ENCODE measurements around the gene TRIM72. TPM values are rescaled to one million over a fixed set of nuclear protein-coding genes. Genes with fewer than 3 reads are reported as not detected.
"Not testable (repeated sequence)": the region's sequence is repeated elsewhere in the genome, so short reads cannot be mapped to it uniquely, and the experiment has no call there.

The TRIM72 gene
- total and polyA plus RNA-seq, 7 experiments from 2014 or later: 0.24 TPM; not detected in 6

- H3K27ac ChIP-seq (ENCODE audit: low read depth, low read length); H3K36me3 ChIP-seq (ENCODE audit: control insufficient read depth in 2 of 3, insufficient read depth in 3 of 3, low read length in 3 of 3); ATAC-seq; H3K27me3 ChIP-seq (ENCODE audit: control insufficient read depth in 2 of 2, insufficient read depth in 2 of 2, low read length in 2 of 2); intact Hi-C loops (cut with micrococcal nuclease); H3K4me1 ChIP-seq (ENCODE audit: control insufficient read depth in 2 of 2, insufficient read depth in 2 of 2, low read length in 2 of 2); H3K4me3 ChIP-seq (ENCODE audit: low read length); H3K27ac Mint-ChIP-seq; DNase-seq; H3K4me3 Mint-ChIP-seq; H3K9me3 ChIP-seq (ENCODE audit: control insufficient read depth in 2 of 3, low read length in 3 of 3); POLR2A ChIA-PET: not testable (repeated sequence)
- peaks cover 0 to 12% (median 0%) of the 10 kb centered on the region in 11 donors for H3K9me3 Mint-ChIP-seq
- CTCF ChIA-PET: interaction anchor here (0.6 kb wide), 1 partner anchor 9 kb away, joined by 4 read pairs; no protein-coding TSS in a partner anchor
- H3K36me3 Mint-ChIP-seq: peaks cover 0 to 68% (median 0%) of the 10 kb centered on the region in 5 donors
- H3K4me1 Mint-ChIP-seq: peaks cover 0 to 14% (median 0%) of the 10 kb centered on the region in 7 donors
- H3K27me3 Mint-ChIP-seq: peaks cover 0 to 15% (median 0%) of the 10 kb centered on the region in 5 donors
These were observed 64.9 kb downstream of the TRIM72 start for GRCh38 chr16:31278853-31279252.

Other genes starting within 250 kb of the TRIM72 start
- gene HSD3B7, start 228.9 kb upstream of the TRIM72 start, total RNA-seq: 1 to 10 TPM in 4 of 5 experiments, under 1 TPM in 1; 0.66 to 7.0 (median 3.3) TPM
- under 1 TPM in 1 of 2 donors, not detected in 1; 0.08 TPM for gene HSD3B7, start 228.9 kb upstream of the TRIM72 start, polyA plus RNA-seq
- 1 to 10 TPM; 1.7 to 5.2 (median 4.2) TPM for gene STX1B, start 203.5 kb upstream of the TRIM72 start, total RNA-seq
- under 1 TPM; 0.37 to 0.51 TPM for gene STX1B, start 203.5 kb upstream of the TRIM72 start, polyA plus RNA-seq
- gene STX4, start 180.6 kb upstream of the TRIM72 start, total RNA-seq: 100 to 1,000 TPM in 3 of 5 experiments, 10 to 100 TPM in 2; 77.9 to 114 (median 100) TPM
- gene STX4, start 180.6 kb upstream of the TRIM72 start, polyA plus RNA-seq: 10 to 100 TPM; 23.1 to 33.1 TPM
- gene ZNF668, start 139.9 kb upstream of the TRIM72 start, total RNA-seq: 10 to 100 TPM; 10.7 to 15.2 (median 12.6) TPM
- gene ZNF668, start 139.9 kb upstream of the TRIM72 start, polyA plus RNA-seq: 10 to 100 TPM in 1 of 2 donors, 1 to 10 TPM in 1; 6.1 to 14.0 TPM
- 10 to 100 TPM; 22.2 to 49.1 (median 30.4) TPM for gene ZNF646, start 139.7 kb upstream of the TRIM72 start, total RNA-seq
- 10 to 100 TPM in 1 of 2 donors, 1 to 10 TPM in 1; 3.9 to 13.3 TPM for gene ZNF646, start 139.7 kb upstream of the TRIM72 start, polyA plus RNA-seq
- 1 to 10 TPM; 5.2 to 7.2 (median 7.1) TPM for gene PRSS53, start 125.2 kb upstream of the TRIM72 start, total RNA-seq
- gene PRSS53, start 125.2 kb upstream of the TRIM72 start, polyA plus RNA-seq: 1 to 10 TPM in 1 of 2 donors, under 1 TPM in 1; 0.46 to 1.6 TPM
- 10 to 100 TPM; 29.5 to 69.3 (median 35.6) TPM for gene VKORC1, start 119.3 kb upstream of the TRIM72 start, total RNA-seq
- gene VKORC1, start 119.3 kb upstream of the TRIM72 start, polyA plus RNA-seq: 10 to 100 TPM; 82.3 to 93.0 TPM
- 10 to 100 TPM; 10.3 to 30.8 (median 20.8) TPM for gene BCKDK, start 105.7 kb upstream of the TRIM72 start, total RNA-seq
- gene BCKDK, start 105.7 kb upstream of the TRIM72 start, polyA plus RNA-seq: 10 to 100 TPM; 21.0 to 36.0 TPM
- 100 to 1,000 TPM in 4 of 5 experiments, 10 to 100 TPM in 1; 63.0 to 134 (median 112) TPM for gene KAT8, start 96.5 kb upstream of the TRIM72 start, total RNA-seq
- 100 to 1,000 TPM in 1 of 2 donors, 10 to 100 TPM in 1; 76.3 to 106 TPM for gene KAT8, start 96.5 kb upstream of the TRIM72 start, polyA plus RNA-seq
- gene PRSS8, start 78.4 kb upstream of the TRIM72 start, total RNA-seq: not detected
- not detected for gene PRSS8, start 78.4 kb upstream of the TRIM72 start, polyA plus RNA-seq
- gene PRSS36, start 64.1 kb upstream of the TRIM72 start, total RNA-seq: 1 to 10 TPM in 2 of 5 experiments, under 1 TPM in 3; 0.13 to 2.9 (median 0.69) TPM
- gene PRSS36, start 64.1 kb upstream of the TRIM72 start, polyA plus RNA-seq: 1 to 10 TPM; 1.2 to 1.3 TPM
- gene FUS, start 34.0 kb upstream of the TRIM72 start, total RNA-seq: 100 to 1,000 TPM; 597 to 956 (median 714) TPM
- gene FUS, start 34.0 kb upstream of the TRIM72 start, polyA plus RNA-seq: 100 to 1,000 TPM; 177 to 194 TPM
- 10 to 100 TPM; 13.0 to 80.1 (median 21.2) TPM for gene PYCARD, start 11.4 kb upstream of the TRIM72 start, total RNA-seq
- gene PYCARD, start 11.4 kb upstream of the TRIM72 start, polyA plus RNA-seq: 10 to 100 TPM; 41.0 to 44.9 TPM
- not detected for gene PYDC1, start 3.0 kb downstream of the TRIM72 start, total RNA-seq
- not detected for gene PYDC1, start 3.0 kb downstream of the TRIM72 start, polyA plus RNA-seq
- 100 to 1,000 TPM in 1 of 5 experiments, 10 to 100 TPM in 2, 1 to 10 TPM in 1, under 1 TPM in 1; 0.84 to 150 (median 17.9) TPM for gene ITGAM, start 45.9 kb downstream of the TRIM72 start, total RNA-seq
- under 1 TPM; 0.27 to 0.52 TPM for gene ITGAM, start 45.9 kb downstream of the TRIM72 start, polyA plus RNA-seq
- gene ITGAX, start 141.1 kb downstream of the TRIM72 start, total RNA-seq: 100 to 1,000 TPM in 1 of 5 experiments, 10 to 100 TPM in 2, 1 to 10 TPM in 2; 4.0 to 306 (median 40.2) TPM
- gene ITGAX, start 141.1 kb downstream of the TRIM72 start, polyA plus RNA-seq: under 1 TPM in 1 of 2 donors, not detected in 1; 0.05 TPM
- gene ITGAD, start 179.2 kb downstream of the TRIM72 start, total RNA-seq: 1 to 10 TPM in 1 of 5 experiments, under 1 TPM in 1, not detected in 3; 0.24 to 1.3 TPM
- gene ITGAD, start 179.2 kb downstream of the TRIM72 start, polyA plus RNA-seq: not detected
- not detected for gene COX6A2, start 214.2 kb downstream of the TRIM72 start, total RNA-seq
- not detected for gene COX6A2, start 214.2 kb downstream of the TRIM72 start, polyA plus RNA-seq
- gene ZNF843, start 228.7 kb downstream of the TRIM72 start, total RNA-seq: under 1 TPM; 0.11 to 0.54 (median 0.32) TPM
- under 1 TPM; 0.12 to 0.33 TPM for gene ZNF843, start 228.7 kb downstream of the TRIM72 start, polyA plus RNA-seq
- gene ARMC5, start 245.4 kb downstream of the TRIM72 start, total RNA-seq: 10 to 100 TPM in 3 of 5 experiments, 1 to 10 TPM in 2; 8.5 to 14.4 (median 11.5) TPM
- 10 to 100 TPM in 1 of 2 donors, 1 to 10 TPM in 1; 6.2 to 12.1 TPM for gene ARMC5, start 245.4 kb downstream of the TRIM72 start, polyA plus RNA-seq

All from naive thymus-derived CD4-positive, alpha-beta T cell (primary cell).